K562 (cell line): ENCODE data around the gene LPCAT1.

Experiments
- CBX5 ChIP-seq: IDR thresholded peaks from 2 replicates; pipeline ENCODE4 v1.6.1; 2014; ENCODE audit warnings: low read depth, borderline replicate concordance
- CHD2 ChIP-seq: IDR thresholded peaks from 2 replicates; pipeline ENCODE4 v1.6.1; 2011; ENCODE audit warnings: low read depth, low read length
- CTCF ChIP-seq, 3 experiments: IDR thresholded peaks in 2 of 3; conservative IDR thresholded peaks in 1 of 3; 2 replicates each; pipeline ENCODE4 v1.5.1; 2011 to 2012; ENCODE audit warnings: low read length in 3 of 3, mild to moderate bottlenecking in 3 of 3, control low read depth in 2 of 3, improper control_type of control experiment in 1 of 3, inconsistent platforms in 1 of 3, low read depth in 1 of 3, mixed read lengths in 1 of 3, moderate library complexity in 1 of 3; ENCODE audit not compliant: insufficient read depth in 2 of 3
- DACH1 ChIP-seq: fragments of 450-650 bp; IDR thresholded peaks from 2 replicates; pipeline ENCODE4 v1.6.1; 2018; ENCODE audit not compliant: partially characterized antibody
- MTF1 ChIP-seq: fragments of 250-450 bp; sonication (Bioruptor Pico); IDR thresholded peaks from 2 replicates; pipeline ENCODE4 v1.9.0; 2021; ENCODE audit warnings: moderate library complexity, mild to moderate bottlenecking, inconsistent platforms, borderline replicate concordance
- MYC ChIP-seq, 2 experiments: fragments of 250-450 bp in 1 of 2; sonication (Bioruptor Pico) in 1 of 2; IDR thresholded peaks; 2 replicates each; pipeline versions ENCODE4 v1.5.1 to v1.6.1; 2012 to 2021; ENCODE audit warnings: low read depth in 2 of 2, borderline replicate concordance in 1 of 2, improper control_type of control experiment in 1 of 2, low read length in 1 of 2, mild to moderate bottlenecking in 1 of 2, moderate library complexity in 1 of 2
- POLR2AphosphoS5 ChIP-seq: IDR thresholded peaks from 2 replicates; pipeline ENCODE4 v1.6.1; 2011; ENCODE audit warnings: mild to moderate bottlenecking, low read depth, low read length, moderate library complexity; ENCODE audit not compliant: control insufficient read depth, insufficient read depth
- POLR3A ChIP-seq: IDR thresholded peaks from 2 replicates; pipeline ENCODE4 v1.6.1; 2011; ENCODE audit warnings: borderline replicate concordance, mild to moderate bottlenecking, moderate library complexity; ENCODE audit not compliant: insufficient read length, insufficient read depth; ENCODE audit errors: extremely low read depth
- RBM22 ChIP-seq: fragments of 200-400 bp; formaldehyde crosslinking; IDR thresholded peaks from 2 replicates; pipeline ENCODE4 v1.6.1; 2018; ENCODE audit warnings: low read length, low read depth; ENCODE audit not compliant: poor library complexity, severe bottlenecking
- REST ChIP-seq, 2 experiments: fragments of 450-650 bp; formaldehyde crosslinking in 1 of 2; IDR thresholded peaks; 2 replicates each; pipeline versions ENCODE4 v1.4.0 to v1.6.1; 2014 to 2020; ENCODE audit warnings: mild to moderate bottlenecking in 2 of 2, borderline replicate concordance in 1 of 2, low read depth in 1 of 2

- TF ChIP-seq MYC (IDR thresholded peaks at IDR 0.05; ENCODE audit: low read depth, low read length) (no peak), MYC (CRISPR knock-in tag; IDR thresholded peaks at IDR 0.05; ENCODE audit: borderline replicate concordance, low read depth) (no peak), REST (IDR thresholded peaks at IDR 0.05; ENCODE audit: borderline replicate concordance) (no peak), REST (CRISPR knock-in tag; IDR thresholded peaks at IDR 0.05; ENCODE audit: low read depth) (no peak), MTF1 (CRISPR knock-in tag) (no peak), CHD2 (no peak), CTCF (IDR thresholded peaks at IDR 0.05 in 2 of 3, conservative IDR thresholded peaks at IDR 0.05 in 1 of 3; ENCODE audit: insufficient read depth in 2 of 3, low read depth in 1 of 3, low read length in 3 of 3) (no peak), POLR3A (no peak), RBM22 (no peak), POLR2AphosphoS5 (no peak), DACH1 (no peak), CBX5 (no peak)
Observed at GRCh38 chr5:1525624-1526189, 1.9 kb upstream of the LPCAT1 start.
